GM21825 (cell line): Measurements from ENCODE around the gene BDKRB1.

ENCODE experiments used
- ATAC-seq: cut with Tn5 transposase; IDR thresholded peaks from one replicate; pipeline ENCODE4 v1.9.1; 2021; ENCODE audit warnings: mild to moderate bottlenecking, moderate library complexity; ENCODE audit not compliant: unreplicated experiment

The BDKRB1 gene

DNA sequence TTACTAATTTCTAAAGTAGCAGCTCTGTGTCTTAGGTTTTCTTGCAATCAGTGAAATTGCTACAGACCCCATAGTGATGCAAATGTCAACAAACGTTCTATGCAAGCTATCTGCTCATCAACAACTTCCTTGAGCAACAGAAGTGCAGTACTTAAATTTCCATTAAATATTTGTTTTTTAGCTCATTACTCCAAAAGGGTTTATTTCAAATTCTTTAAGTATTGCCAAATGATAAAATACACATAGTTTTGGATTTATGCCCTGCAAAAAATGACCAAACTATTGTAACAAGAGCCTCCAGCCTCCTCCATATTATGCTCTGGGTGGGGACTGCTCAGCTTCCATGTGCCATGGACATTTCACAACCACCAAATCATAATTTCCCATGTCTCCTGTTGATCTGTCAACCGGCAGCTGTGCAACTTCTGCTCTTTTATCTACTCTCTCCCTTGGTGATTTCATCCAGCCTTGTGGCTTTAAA, 4.4 kb downstream of the BDKRB1 start:
- no peak for ATAC-seq

GRCh38 chr14:96261053-96261452, 5.0 kb downstream of the BDKRB1 start:
- ATAC-seq, result no peak

GRCh38 chr14:96261772-96262655, 6.0 kb downstream of the BDKRB1 start:
- no peak for ATAC-seq

GRCh38 chr14:96263347-96264199, 7.6 kb downstream of the BDKRB1 start:
- no peak for ATAC-seq

GRCh38 chr14:96264200-96264553, 8.2 kb downstream of the BDKRB1 start:
- ATAC-seq, result no peak

GRCh38 chr14:96264853-96265252, 8.8 kb downstream of the BDKRB1 start:
- ATAC-seq, result no peak

DNA sequence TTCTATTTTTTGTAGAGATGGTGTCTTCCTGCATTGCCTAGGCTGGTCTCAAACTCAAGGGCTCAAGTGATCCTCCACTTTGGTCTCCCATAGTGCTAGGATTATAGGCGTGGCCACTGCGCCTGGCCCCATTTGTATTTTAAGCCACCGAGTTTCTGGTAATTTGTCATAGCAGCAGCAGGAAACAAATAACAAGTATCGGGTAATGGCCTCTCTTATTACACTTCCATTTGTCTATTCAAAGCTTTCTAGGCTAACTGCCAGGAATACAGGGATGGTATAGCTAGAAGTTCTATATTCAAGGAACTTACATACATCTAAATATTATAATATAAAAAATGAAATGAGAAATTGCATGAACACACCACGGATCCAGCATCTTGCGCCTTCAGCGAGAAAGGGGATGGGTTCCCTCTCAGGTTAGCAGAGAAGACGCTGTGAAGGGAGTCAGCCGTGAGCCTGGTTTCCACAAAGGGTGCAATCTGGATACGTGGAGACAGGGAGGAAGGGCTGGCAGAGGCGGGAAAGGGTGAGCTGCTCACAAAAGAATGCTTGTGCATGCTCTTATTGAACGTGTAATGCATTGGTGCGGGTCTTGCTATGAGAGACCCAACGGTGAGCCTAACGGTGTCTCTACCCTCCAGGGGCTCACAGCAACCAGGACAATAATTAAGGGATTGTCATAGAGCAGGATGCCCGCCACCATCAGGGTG, 9.5 kb downstream of the BDKRB1 start:
- ATAC-seq, result no peak

- no peak for ATAC-seq
Measured at GRCh38 chr14:96267336-96267735, 11.3 kb downstream of the BDKRB1 start.

- no peak for ATAC-seq
Measured at GRCh38 chr14:96267916-96268315, 11.9 kb downstream of the BDKRB1 start.

DNA sequence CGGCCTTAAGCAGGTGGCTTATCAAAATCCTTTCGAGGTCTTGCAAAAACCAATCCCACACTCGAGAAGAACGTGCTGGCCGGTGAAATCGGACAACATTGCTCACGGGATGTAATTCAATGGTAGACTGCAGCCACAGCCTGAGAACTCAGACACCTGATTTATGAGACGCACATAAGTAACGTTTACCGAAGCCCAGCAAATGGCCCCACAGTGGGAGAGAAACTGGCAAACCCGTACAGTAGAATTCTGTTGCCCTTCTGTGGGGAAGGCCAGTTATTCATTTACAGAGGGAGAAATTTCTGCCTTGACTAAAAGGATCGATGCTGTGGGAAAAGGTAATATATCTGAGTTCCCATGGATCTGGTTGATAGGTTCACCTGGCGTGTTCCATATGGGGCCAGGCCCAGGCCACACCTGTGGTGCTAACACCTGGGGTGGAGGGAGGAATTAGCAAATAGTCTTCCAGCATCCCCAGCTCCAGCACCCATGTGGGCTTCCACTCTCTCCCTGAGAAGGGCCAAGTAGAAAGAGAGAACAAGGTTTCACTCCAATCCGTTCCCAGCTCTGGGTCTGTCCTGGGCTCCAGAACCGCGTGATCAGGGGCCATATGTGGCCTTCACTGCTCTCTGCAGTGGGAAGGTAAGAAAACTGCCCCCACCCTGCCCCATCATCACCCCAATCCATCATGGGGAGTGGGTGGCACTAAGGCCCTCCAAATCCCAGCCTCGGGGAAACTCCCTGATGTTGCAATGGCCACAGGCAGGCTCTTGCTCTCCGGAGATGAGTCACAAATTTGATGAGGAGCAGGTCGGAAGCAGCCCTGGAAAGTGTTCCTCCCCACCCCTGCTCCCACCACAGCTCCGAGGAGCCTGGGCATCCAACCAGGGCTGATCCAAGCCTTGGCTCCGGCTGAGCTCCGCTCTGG, 12.7 kb downstream of the BDKRB1 start:
- ATAC-seq, result no peak

GRCh38 chr14:96269359-96269710, 13.3 kb downstream of the BDKRB1 start:
- ATAC-seq, result no peak

DNA sequence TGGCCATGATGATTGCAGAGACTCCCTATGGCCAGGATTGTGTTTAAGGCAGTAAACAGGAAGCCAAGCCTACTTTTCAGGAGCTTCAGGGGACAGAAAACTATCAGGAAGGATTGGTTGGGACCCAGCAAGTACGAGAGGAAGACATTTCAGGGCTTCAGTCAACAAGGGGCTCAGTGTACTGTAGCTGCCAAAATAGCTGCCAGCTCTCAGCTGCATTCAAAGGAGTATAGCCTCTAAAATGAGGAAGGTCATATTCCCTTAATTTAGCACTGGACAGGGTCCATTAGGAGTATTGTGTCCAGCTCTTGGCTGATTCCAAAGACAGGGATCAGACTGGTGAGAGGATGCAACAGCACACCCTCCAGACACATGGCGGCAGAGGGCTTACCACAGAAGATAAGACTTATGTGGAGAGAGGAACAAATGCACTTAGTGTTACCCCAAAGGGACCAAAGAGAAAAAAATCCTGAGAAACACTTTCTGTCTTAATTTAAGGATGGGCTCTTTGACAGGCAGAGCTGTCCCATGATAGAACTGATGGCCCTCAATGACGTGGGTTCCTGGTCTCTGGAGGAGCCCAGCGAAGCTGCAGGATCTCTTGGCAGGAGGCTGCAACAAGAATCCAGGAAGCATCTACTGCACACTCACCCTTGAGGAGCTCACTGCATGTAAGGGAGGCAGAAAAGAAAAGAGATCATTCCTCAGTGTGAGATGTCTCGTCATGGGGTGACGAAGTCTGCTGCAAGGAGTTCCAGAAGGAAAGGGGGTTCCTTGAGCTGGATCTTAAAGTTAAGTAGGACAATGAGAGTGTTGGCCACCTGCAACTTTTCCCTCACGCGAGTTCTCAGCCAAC, 14.8 kb downstream of the BDKRB1 start:
- ATAC-seq, result no peak

DNA sequence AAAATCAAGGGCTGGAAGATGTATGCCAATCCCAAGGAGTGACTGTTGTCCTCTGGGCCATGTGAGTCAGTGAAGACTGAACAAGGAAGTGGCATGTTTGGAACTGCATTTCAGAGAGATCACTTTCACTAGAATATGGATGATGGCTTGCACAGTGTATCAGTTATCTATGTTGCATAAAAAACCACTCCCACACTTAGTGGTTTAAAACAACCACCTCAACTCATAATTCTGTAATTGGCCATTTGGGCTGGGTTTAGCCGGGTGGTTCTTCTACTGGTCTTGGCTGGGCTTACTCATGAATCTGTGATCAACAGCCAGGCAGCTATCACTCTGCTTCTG, 15.4 kb downstream of the BDKRB1 start:
- ATAC-seq, result no peak

- no peak for ATAC-seq
Measured at GRCh38 chr14:96272777-96273473, 16.9 kb downstream of the BDKRB1 start.

GRCh38 chr14:96273629-96274028, 17.6 kb downstream of the BDKRB1 start:
- no peak for ATAC-seq

- ATAC-seq, result no peak
Measured at GRCh38 chr14:96274122-96274521, 18.1 kb downstream of the BDKRB1 start.

GRCh38 chr14:96274543-96274942, 18.5 kb downstream of the BDKRB1 start:
- ATAC-seq, result no peak

GRCh38 chr14:96275177-96276112, 19.4 kb downstream of the BDKRB1 start:
- no peak for ATAC-seq
